Measurements from ENCODE around the gene VAMP4. TPM values are rescaled to one million over a fixed set of nuclear protein-coding genes. Genes with fewer than 3 reads are reported as not detected.

The VAMP4 gene
- total and polyA plus RNA-seq, 7 donors, result 4.6 to 11.3 (median 7.6) TPM

DNA sequence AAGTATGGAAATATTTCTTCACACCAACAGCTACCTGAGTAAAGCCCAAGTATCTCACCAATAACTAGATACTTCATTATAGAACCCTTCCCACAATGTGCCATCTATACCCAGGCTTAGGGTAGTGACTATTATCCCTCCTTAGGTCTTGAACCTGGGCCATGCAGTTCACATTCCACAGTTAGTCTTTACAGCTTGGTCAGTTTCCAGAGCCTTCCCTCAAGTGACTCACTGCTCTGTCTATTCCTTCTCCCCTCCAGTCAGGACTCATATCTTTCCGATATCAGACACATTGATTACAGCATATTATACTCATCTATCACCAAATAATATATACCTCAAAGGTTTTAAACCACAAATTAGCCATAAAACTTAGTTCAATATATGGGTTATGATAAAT, 23.6 kb downstream of the VAMP4 start:
- no peak for TF ChIP-seq CTCF (IDR thresholded peaks at IDR 0.05)
- ATAC-seq (peak in 1 of 4 donors; percentile 24), DNase-seq (no peak)
- intact Hi-C loops (cut with DNase I), result no loop called here
- Histone ChIP-seq H3K27me3 (ENCODE audit: insufficient read depth in 3 of 3, low read length in 2 of 3) (no peaks in the 10 kb centered on the region), H3K27ac (peak overlapping the region; percentile 17), H3K9me3 (peaks cover 5% of the 10 kb centered on the region), H3K36me3 (ENCODE audit: insufficient read depth in 1 of 2, low read depth in 1 of 2) (peaks cover 0 to 13% of the 10 kb centered on the region in 2 donors), H3K4me3 (no peak overlapping the region), H3K4me1 (peaks cover 23% of the 10 kb centered on the region)
- whole genome bisulfite sequencing, 3 donors, result 85 to 95% (median 95%) methylated on average over 1 of the region's 1 CpG

GRCh38 chr1:171717062-171717718, 24.7 kb downstream of the VAMP4 start:
- TF ChIP-seq CTCF (IDR thresholded peaks at IDR 0.05), result no peak
- peak overlapping the region; percentile 73 for H3K27ac ChIP-seq
- H3K36me3 ChIP-seq (ENCODE audit: insufficient read depth in 1 of 2, low read depth in 1 of 2), result peaks cover 0 to 13% of the 10 kb centered on the region in 2 donors
- ATAC-seq (peak; percentile 88 to 96 (median 94)), DNase-seq (no peak)
- intact Hi-C loops (cut with DNase I), result no loop called here
- H3K27me3 ChIP-seq (ENCODE audit: insufficient read depth in 3 of 3, low read length in 2 of 3), result no peaks in the 10 kb centered on the region
- WGBS, 3 donors, result 53 to 66% (median 55%) methylated on average over 2 of the region's 2 CpGs
- H3K9me3 ChIP-seq, result no peaks in the 10 kb centered on the region
- H3K4me1 ChIP-seq, result peaks cover 23% of the 10 kb centered on the region
- no peak overlapping the region for H3K4me3 ChIP-seq

- H3K4me3 ChIP-seq, result no peak overlapping the region
- H3K36me3 ChIP-seq (ENCODE audit: insufficient read depth in 1 of 2, low read depth in 1 of 2), result peaks cover 0 to 13% of the 10 kb centered on the region in 2 donors
- H3K4me1 ChIP-seq, result peaks cover 23% of the 10 kb centered on the region
- intact Hi-C loops (cut with DNase I), result loop anchor here in 1 of 2 donors (1.0 kb wide), 1 partner anchor 71 kb away; no protein-coding TSS in a partner anchor
- DNase-seq (no peak), ATAC-seq (peak; percentile 62 to 85 (median 80))
- TF ChIP-seq CTCF (IDR thresholded peaks at IDR 0.05), result no peak
- 78 to 86% (median 81%) methylated on average over 3 of the region's 3 CpGs for WGBS, 3 donors
- no peaks in the 10 kb centered on the region for H3K27me3 ChIP-seq (ENCODE audit: insufficient read depth in 3 of 3, low read length in 2 of 3)
- peak overlapping the region; percentile 73 for H3K27ac ChIP-seq
- H3K9me3 ChIP-seq, result no peaks in the 10 kb centered on the region
Observed at GRCh38 chr1:171716616-171717015, 25.2 kb downstream of the VAMP4 start.

DNA sequence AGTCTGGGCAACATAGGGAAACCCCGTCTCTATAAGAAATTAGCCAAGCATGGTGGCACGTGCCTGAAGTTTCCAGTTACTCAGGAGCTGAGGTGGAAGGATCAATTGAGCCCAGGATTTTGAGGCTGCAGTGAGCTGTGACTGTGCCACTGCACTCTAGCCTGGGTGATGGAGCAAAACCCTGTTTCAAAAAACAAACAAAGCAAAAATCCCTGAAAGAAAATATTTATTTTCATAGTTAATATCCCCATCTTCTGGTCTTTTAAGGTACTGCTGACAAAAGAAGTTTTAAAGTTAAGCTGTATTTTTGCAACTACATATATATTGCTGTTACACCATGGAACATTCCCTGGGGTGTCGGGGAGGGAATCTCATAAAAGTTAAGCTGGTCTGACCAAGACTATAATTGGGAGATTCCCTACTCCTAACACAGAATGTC, 26.0 kb downstream of the VAMP4 start:
- Histone ChIP-seq H3K27me3 (ENCODE audit: insufficient read depth in 3 of 3, low read length in 2 of 3) (no peaks in the 10 kb centered on the region), H3K9me3 (no peaks in the 10 kb centered on the region), H3K4me3 (no peak overlapping the region), H3K4me1 (peaks cover 23% of the 10 kb centered on the region), H3K27ac (peak overlapping the region; percentile 73), H3K36me3 (ENCODE audit: insufficient read depth in 1 of 2, low read depth in 1 of 2) (peaks cover 0 to 13% of the 10 kb centered on the region in 2 donors)
- no peak for DNase-seq
- 37 to 53% (median 49%) methylated on average over 3 of the region's 3 CpGs for WGBS, 3 donors
- peak in 1 of 4 donors; percentile 6 for ATAC-seq
- peak; percentile 45 for TF ChIP-seq CTCF (IDR thresholded peaks at IDR 0.05)
- intact Hi-C loops (cut with DNase I), result loop anchor here in 1 of 2 donors (1.0 kb wide), 1 partner anchor 71 kb away; no protein-coding TSS in a partner anchor

Data from psoas muscle (tissue), 8 donors.